HepG2 (cell line): ENCODE data around the gene DPYD. TPM values are rescaled to one million over a fixed set of nuclear protein-coding genes. Genes with fewer than 3 reads are reported as not detected.

Experiments
- ATAC-seq: fragments of 200-7000 bp; cut with Tn5 transposase; 3 replicates; pipeline ENCODE4 v1.9.1; 2020; ENCODE audit warnings: mild to moderate bottlenecking, moderate library complexity
- BruUV-seq: library from RNA; stranded (reverse); fragments of 400-500 nt; replicated peaks from 2 replicates; lab custom pipeline; 2021; lab: Mats Ljungman, UMichigan
- CTCF ChIA-PET: fragments of 300-600 bp; formaldehyde crosslinking; extraction: SDS; loops from one replicate; lab custom pipeline; 2021; ENCODE audit warnings: low total read pairs, inconsistent platforms, low intra/inter-chr PET ratio; lab: Yijun Ruan, JAX
- POLR2A ChIA-PET: fragments of 350-600 bp; sonication (Branson Sonifier 250); formaldehyde crosslinking; loops from one replicate; lab custom pipeline; 2020; ENCODE audit warnings: antibody characterized with exemption, inconsistent platforms; lab: Yijun Ruan, JAX
- DNase-seq: peaks from one replicate; pipeline ENCODE4 v3.0.0-alpha.2; 2015; ENCODE audit warnings: low spot score
- FAIRE-seq: peaks from 3 replicates; lab custom pipeline; 2011; peaks lifted over from hg19 to GRCh38; lab: Jason Lieb, UNC
- H2AFZ ChIP-seq: one replicate; pipeline ENCODE4 v1.6.1; 2011; ENCODE audit warnings: low read length, inconsistent platforms
- H3K27ac ChIP-seq: fragments of 300-600 bp; 3 replicates; pipeline ENCODE4 v1.8.0; 2011; ENCODE audit warnings: mixed run types, mild to moderate bottlenecking, mixed read lengths, low read length, inconsistent platforms; ENCODE audit not compliant: insufficient read depth; ENCODE audit errors: extremely low read length
- H3K27me3 ChIP-seq, 2 experiments: fragments of 200-600 bp in 1 of 2; 2 replicates in 1 of 2; 3 replicates in 1 of 2; pipeline versions ENCODE4 v1.6.0 to v1.8.0; 2011; ENCODE audit warnings: low read length in 2 of 2, mild to moderate bottlenecking in 2 of 2, moderate library complexity in 2 of 2, inconsistent platforms in 1 of 2; ENCODE audit not compliant: insufficient read depth in 2 of 2, control insufficient read depth in 1 of 2
- H3K36me3 ChIP-seq, 2 experiments: fragments of 200-600 bp in 1 of 2; replicated peaks in 1 of 2; 2 replicates in 1 of 2; 3 replicates in 1 of 2; pipeline versions ENCODE4 v1.5.1 to v1.8.0; 2011; ENCODE audit warnings: low read length in 2 of 2, inconsistent platforms in 1 of 2; ENCODE audit not compliant: insufficient read depth in 2 of 2, control insufficient read depth in 1 of 2
- H3K4me1 ChIP-seq: 2 replicates; pipeline ENCODE4 v1.5.1; 2012; ENCODE audit warnings: low read length, inconsistent platforms; ENCODE audit not compliant: insufficient read depth
- H3K4me2 ChIP-seq: 2 replicates; pipeline ENCODE4 v1.6.0; 2011; ENCODE audit warnings: low read depth, low read length, inconsistent platforms
- H3K4me3 ChIP-seq, 3 experiments: fragments of 200-600 bp in 1 of 3; sonication (generic), shearing (Covaris generic) in 1 of 3; replicated peaks in 1 of 3; 2 replicates each; pipeline ENCODE4 v1.5.1; 2011 to 2016; ENCODE audit warnings: low read length in 3 of 3, inconsistent platforms in 2 of 3, low read depth in 2 of 3, mild to moderate bottlenecking in 2 of 3, control low read depth in 1 of 3, mixed read lengths in 1 of 3; ENCODE audit not compliant: insufficient read depth in 1 of 3
- H3K79me2 ChIP-seq: one replicate; pipeline ENCODE4 v1.6.1; 2011; ENCODE audit warnings: low read length, inconsistent platforms; ENCODE audit not compliant: insufficient read depth
- H3K9ac ChIP-seq: 2 replicates; pipeline ENCODE4 v1.6.0; 2011; ENCODE audit warnings: mild to moderate bottlenecking, low read depth, low read length, inconsistent platforms; ENCODE audit not compliant: insufficient read depth
- H3K9me3 ChIP-seq: 2 replicates; pipeline ENCODE4 v1.5.1; 2012; ENCODE audit warnings: mild to moderate bottlenecking, low read length
- H4K20me1 ChIP-seq: 2 replicates; pipeline ENCODE4 v1.6.0; 2011; ENCODE audit warnings: inconsistent platforms, mild to moderate bottlenecking, low read length, moderate library complexity; ENCODE audit not compliant: insufficient read depth
- EED ChIP-seq: sonication (generic); formaldehyde crosslinking; IDR thresholded peaks from 2 replicates; pipeline ENCODE4 v1.5.0; 2020; ENCODE audit warnings: mild to moderate bottlenecking, missing genetic modification reagents
- FLYWCH1 ChIP-seq: sonication (generic); formaldehyde crosslinking; IDR thresholded peaks from 2 replicates; pipeline ENCODE4 v1.8.1; 2023; ENCODE audit warnings: mild to moderate bottlenecking, missing genetic modification reagents
- MAX ChIP-seq: IDR thresholded peaks from 2 replicates; pipeline ENCODE4 v1.6.1; 2012; ENCODE audit warnings: inconsistent platforms
- MAZ ChIP-seq, 2 experiments: sonication (generic) in 1 of 2; formaldehyde crosslinking in 1 of 2; IDR thresholded peaks; 2 replicates each; pipeline versions ENCODE4 v1.5.0 to v1.6.1; 2012 to 2020; ENCODE audit warnings: low read depth in 2 of 2, mild to moderate bottlenecking in 2 of 2, borderline replicate concordance in 1 of 2, improper control_type of control experiment in 1 of 2, low read length in 1 of 2, missing genetic modification reagents in 1 of 2, moderate library complexity in 1 of 2
- SALL1 ChIP-seq: sonication (generic); formaldehyde crosslinking; IDR thresholded peaks from 2 replicates; pipeline ENCODE4 v1.8.0; 2022; ENCODE audit warnings: mild to moderate bottlenecking, missing genetic modification reagents
- TAF15 ChIP-seq: fragments of 200-400 bp; formaldehyde crosslinking; IDR thresholded peaks from one replicate; pipeline ENCODE4 v1.6.1; 2018; ENCODE audit warnings: mild to moderate bottlenecking, low read depth, low read length; ENCODE audit not compliant: poor library complexity, severe bottlenecking
- TEF ChIP-seq: sonication (generic); formaldehyde crosslinking; IDR thresholded peaks from 2 replicates; pipeline ENCODE4 v1.5.0; 2020; ENCODE audit warnings: missing genetic modification reagents
- XBP1 ChIP-seq: sonication (generic); formaldehyde crosslinking; IDR thresholded peaks from 2 replicates; pipeline ENCODE4 v1.5.0; 2020; ENCODE audit warnings: missing genetic modification reagents
- ZEB1 ChIP-seq: IDR thresholded peaks from 2 replicates; pipeline ENCODE4 v1.6.1; 2012; ENCODE audit warnings: mild to moderate bottlenecking, low read depth, inconsistent platforms; ENCODE audit not compliant: insufficient replicate concordance
- ZMYM2 ChIP-seq: sonication (generic); formaldehyde crosslinking; IDR thresholded peaks from 2 replicates; pipeline ENCODE4 v1.8.0; 2022; ENCODE audit warnings: mild to moderate bottlenecking, missing genetic modification reagents
- ZNF382 ChIP-seq: sonication (generic); formaldehyde crosslinking; IDR thresholded peaks from 2 replicates; pipeline ENCODE4 v1.5.0; 2020; ENCODE audit warnings: missing genetic modification reagents, mild to moderate bottlenecking, borderline replicate concordance
- ZNF441 ChIP-seq: sonication (generic); formaldehyde crosslinking; IDR thresholded peaks from 2 replicates; pipeline ENCODE4 v1.7.0; 2021; ENCODE audit warnings: missing genetic modification reagents, borderline replicate concordance
- ZNF546 ChIP-seq: sonication (generic); formaldehyde crosslinking; conservative IDR thresholded peaks from 2 replicates; pipeline ENCODE4 v1.8.1; 2023; ENCODE audit warnings: mild to moderate bottlenecking, missing genetic modification reagents
- ZNF597 ChIP-seq: sonication (generic); formaldehyde crosslinking; IDR thresholded peaks from 2 replicates; pipeline ENCODE4 v1.5.0; 2020; ENCODE audit warnings: missing genetic modification reagents
- ZNF652 ChIP-seq: IDR thresholded peaks from 2 replicates; pipeline ENCODE4 v1.6.1; 2016; ENCODE audit warnings: low read depth, borderline replicate concordance
- ZNF772 ChIP-seq: sonication (generic); formaldehyde crosslinking; IDR thresholded peaks from 2 replicates; pipeline ENCODE4 v1.5.0; 2020; ENCODE audit warnings: mild to moderate bottlenecking, missing genetic modification reagents
- WGBS: methylation state at CpG from one replicate; pipeline ENCODE4 v1.1.6; 2017; ENCODE audit warnings: low lambda C conversion rate; 5-methylcytosine and 5-hydroxymethylcytosine counted together
- in situ Hi-C: cut with HindIII; loops from 2 replicates; pipeline ENCODE4 v1.10.0; 2017; ENCODE audit warnings: low pct_unique_long_range_greater_than_20kb; ENCODE audit not compliant: extremely low pct_ligation_motif_present
- intact Hi-C: fragments of 100-400 bp; cut with micrococcal nuclease; formaldehyde crosslinking; loops from one replicate; pipeline ENCODE4 v1.10.0; 2022; ENCODE audit not compliant: unreplicated experiment
- polyA plus RNA-seq, 8 experiments: library from polyadenylated mRNA; depleted of rRNA in 3 of 8; stranded (reverse) in 7 of 8; unstranded in 1 of 8; fragments of >200 nt; fragmentation: Illumina TruSeq in 4 of 8; extraction: Trizol in 4 of 8; gene quantifications; 2 replicates each; pipeline versions ENCODE4 v1.2.1 to v1.2.3, GENCODE V29; 2011 to 2016; ENCODE audit warnings: low read depth in 4 of 8, missing spikeins in 1 of 8, mixed read lengths in 1 of 8; ENCODE audit not compliant: insufficient read depth in 1 of 8
- total RNA-seq, 5 experiments: library from RNA; depleted of rRNA; stranded (reverse); fragments of >200 nt; fragmentation: Illumina TruSeq; extraction: Trizol; gene quantifications; 2 replicates each; pipeline ENCODE4 v1.2.3, GENCODE V29; 2016; ENCODE audit warnings: low read depth in 1 of 5
- TF ChIP-seq, protein P1 (sequence below): sonication (generic); formaldehyde crosslinking; IDR thresholded peaks from 2 replicates; pipeline ENCODE4 v1.5.1; 2020; ENCODE audit warnings: mild to moderate bottlenecking, missing genetic modification reagents, moderate library complexity
- TF ChIP-seq, protein P2 (sequence below): sonication (generic); formaldehyde crosslinking; IDR thresholded peaks from 2 replicates; pipeline ENCODE4 v1.8.1; 2023; ENCODE audit warnings: mild to moderate bottlenecking, inconsistent platforms, moderate library complexity, missing genetic modification reagents, borderline replicate concordance

The DPYD gene
- total and polyA plus RNA-seq, 2 of the 13 experiments (the other 11 are each of a cell fraction or from before 2014, with no cell fraction given) = 1.3 to 3.4 TPM

DNA sequence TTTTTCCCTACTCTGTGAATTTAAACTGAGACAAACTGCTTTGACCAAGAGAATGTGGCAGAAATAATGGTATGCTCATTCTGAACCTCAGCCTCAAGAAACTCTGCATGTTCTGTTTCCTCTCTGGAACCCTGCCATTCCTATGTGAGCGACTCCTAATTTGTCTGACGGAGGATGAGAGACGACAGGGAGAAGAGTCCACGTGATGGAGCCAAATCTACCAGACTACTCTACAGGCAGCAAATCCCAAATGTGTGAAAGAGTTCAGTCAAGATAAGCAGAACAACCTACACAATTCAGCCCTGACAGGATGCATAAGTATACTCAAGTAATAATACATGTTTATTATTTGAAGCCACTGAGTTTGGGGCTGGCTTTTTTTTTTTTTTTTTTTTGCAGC is 153.5 kb downstream of the DPYD start:
- H3K4me3 ChIP-seq = no peak overlapping the region
- no peaks in the 10 kb centered on the region for H3K79me2 ChIP-seq
- no peak overlapping the region for H3K9ac ChIP-seq
- H4K20me1 ChIP-seq = no peaks in the 10 kb centered on the region
- no peak for FAIRE-seq
- intact Hi-C loops = no loop called here
- TF ChIP-seq ZNF772 (CRISPR knock-in tag) = no peak
- TF ChIP-seq, protein P1, sequence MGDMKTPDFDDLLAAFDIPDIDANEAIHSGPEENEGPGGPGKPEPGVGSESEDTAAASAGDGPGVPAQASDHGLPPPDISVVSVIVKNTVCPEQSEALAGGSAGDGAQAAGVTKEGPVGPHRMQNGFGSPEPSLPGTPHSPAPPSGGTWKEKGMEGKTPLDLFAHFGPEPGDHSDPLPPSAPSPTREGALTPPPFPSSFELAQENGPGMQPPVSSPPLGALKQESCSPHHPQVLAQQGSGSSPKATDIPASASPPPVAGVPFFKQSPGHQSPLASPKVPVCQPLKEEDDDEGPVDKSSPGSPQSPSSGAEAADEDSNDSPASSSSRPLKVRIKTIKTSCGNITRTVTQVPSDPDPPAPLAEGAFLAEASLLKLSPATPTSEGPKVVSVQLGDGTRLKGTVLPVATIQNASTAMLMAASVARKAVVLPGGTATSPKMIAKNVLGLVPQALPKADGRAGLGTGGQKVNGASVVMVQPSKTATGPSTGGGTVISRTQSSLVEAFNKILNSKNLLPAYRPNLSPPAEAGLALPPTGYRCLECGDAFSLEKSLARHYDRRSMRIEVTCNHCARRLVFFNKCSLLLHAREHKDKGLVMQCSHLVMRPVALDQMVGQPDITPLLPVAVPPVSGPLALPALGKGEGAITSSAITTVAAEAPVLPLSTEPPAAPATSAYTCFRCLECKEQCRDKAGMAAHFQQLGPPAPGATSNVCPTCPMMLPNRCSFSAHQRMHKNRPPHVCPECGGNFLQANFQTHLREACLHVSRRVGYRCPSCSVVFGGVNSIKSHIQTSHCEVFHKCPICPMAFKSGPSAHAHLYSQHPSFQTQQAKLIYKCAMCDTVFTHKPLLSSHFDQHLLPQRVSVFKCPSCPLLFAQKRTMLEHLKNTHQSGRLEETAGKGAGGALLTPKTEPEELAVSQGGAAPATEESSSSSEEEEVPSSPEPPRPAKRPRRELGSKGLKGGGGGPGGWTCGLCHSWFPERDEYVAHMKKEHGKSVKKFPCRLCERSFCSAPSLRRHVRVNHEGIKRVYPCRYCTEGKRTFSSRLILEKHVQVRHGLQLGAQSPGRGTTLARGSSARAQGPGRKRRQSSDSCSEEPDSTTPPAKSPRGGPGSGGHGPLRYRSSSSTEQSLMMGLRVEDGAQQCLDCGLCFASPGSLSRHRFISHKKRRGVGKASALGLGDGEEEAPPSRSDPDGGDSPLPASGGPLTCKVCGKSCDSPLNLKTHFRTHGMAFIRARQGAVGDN (CRISPR knock-in tag) = no peak
- no peak for TF ChIP-seq FLYWCH1
- TF ChIP-seq ZNF652 (CRISPR knock-in tag) = no peak
- TF ChIP-seq, protein P2, sequence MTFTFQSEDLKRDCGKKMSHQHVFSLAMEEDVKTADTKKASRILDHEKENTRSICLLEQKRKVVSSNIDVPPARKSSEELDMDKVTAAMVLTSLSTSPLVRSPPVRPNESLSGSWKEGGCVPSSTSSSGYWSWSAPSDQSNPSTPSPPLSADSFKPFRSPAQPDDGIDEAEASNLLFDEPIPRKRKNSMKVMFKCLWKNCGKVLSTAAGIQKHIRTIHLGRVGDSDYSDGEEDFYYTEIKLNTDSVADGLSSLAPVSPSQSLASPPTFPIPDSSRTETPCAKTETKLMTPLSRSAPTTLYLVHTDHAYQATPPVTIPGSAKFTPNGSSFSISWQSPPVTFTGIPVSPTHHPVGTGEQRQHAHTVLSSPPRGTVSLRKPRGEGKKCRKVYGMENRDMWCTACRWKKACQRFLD (CRISPR knock-in tag) = no peak
- TF ChIP-seq ZNF441 = no peak
- TF ChIP-seq ZNF546 (CRISPR knock-in tag) = no peak
- TF ChIP-seq SALL1 (CRISPR knock-in tag) = no peak
- TF ChIP-seq ZNF382 (CRISPR knock-in tag) = no peak
- no peak for TF ChIP-seq TAF15
- TF ChIP-seq MAZ (IDR thresholded peaks at IDR 0.05; ENCODE audit: borderline replicate concordance, low read depth, low read length) = no peak
- TF ChIP-seq MAZ (CRISPR knock-in tag; IDR thresholded peaks at IDR 0.05; ENCODE audit: low read depth) = no peak
- no peak for TF ChIP-seq MAX
- TF ChIP-seq XBP1 = no peak
- TF ChIP-seq ZMYM2 (CRISPR knock-in tag) = no peak
- no peak for TF ChIP-seq ZNF597 (CRISPR knock-in tag)
- TF ChIP-seq ZEB1 = no peak
- TF ChIP-seq TEF (CRISPR knock-in tag) = no peak
- TF ChIP-seq EED (CRISPR knock-in tag) = no peak
- WGBS = 82% methylated on average over 4 of the region's 4 CpGs
- no peak overlapping the region for H3K4me2 ChIP-seq
- H3K4me1 ChIP-seq = no peaks in the 10 kb centered on the region
- H3K27me3 ChIP-seq = no peaks in the 10 kb centered on the region
- ATAC-seq = no peak
- ChIA-PET CTCF (no interaction called here), POLR2A (no interaction called here)
- DNase-seq = no peak
- no peaks in the 10 kb centered on the region for H3K36me3 ChIP-seq
- H2AFZ ChIP-seq = no peak overlapping the region
- H3K9me3 ChIP-seq = no peaks in the 10 kb centered on the region
- in situ Hi-C loops = no loop called here
- BruUV-seq = no TSS peak
- no peak overlapping the region for H3K27ac ChIP-seq
